NCI-H226 (cell line): ENCODE results near the gene MMP23B.

ENCODE experiments used
- DNase-seq: peaks from one replicate; pipeline ENCODE4 v3.0.0-alpha.2; 2015

MMP23B gene

GRCh38 chr1:1602968-1603506, 28.9 kb upstream of the MMP23B start:
- no peak for DNase-seq

DNA sequence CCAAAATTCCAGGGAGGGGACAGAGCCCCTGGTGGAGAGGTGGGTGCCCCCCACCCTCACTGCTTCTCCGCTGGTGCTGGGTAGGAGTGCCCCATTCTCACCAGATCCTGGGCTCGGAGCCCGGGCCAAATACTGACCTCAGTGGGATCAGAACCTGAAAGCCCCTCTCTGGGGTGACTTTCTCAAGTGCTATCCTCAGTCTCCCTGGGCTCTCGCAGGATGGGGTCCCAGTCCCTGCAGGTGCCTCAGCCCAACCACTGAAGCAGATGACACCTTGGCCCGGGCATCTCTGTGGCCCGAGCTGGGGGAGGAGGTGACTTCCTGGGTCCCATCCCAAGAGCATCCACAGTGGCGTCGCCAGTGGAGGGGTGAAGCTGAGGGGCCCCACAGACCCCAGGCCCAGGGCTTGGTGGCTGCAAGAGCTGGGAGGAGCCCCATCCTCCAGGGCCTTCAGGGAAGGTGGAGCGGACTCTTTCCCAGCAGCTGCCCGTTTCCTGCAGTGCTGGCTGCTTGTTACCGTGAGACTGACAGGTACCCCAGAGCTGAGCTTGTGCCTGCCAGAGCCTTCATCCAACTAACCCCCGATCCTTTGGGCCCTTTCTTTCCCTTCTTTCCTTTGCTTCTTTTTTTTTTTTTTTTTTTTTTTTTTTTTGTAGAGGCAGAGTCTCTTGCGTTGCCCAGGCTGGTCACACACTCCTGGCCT, 28.2 kb upstream of the MMP23B start:
- DNase-seq, result no peak

- DNase-seq, result no peak
These were observed 27.5 kb upstream of the MMP23B start for GRCh38 chr1:1604374-1605033.

DNA sequence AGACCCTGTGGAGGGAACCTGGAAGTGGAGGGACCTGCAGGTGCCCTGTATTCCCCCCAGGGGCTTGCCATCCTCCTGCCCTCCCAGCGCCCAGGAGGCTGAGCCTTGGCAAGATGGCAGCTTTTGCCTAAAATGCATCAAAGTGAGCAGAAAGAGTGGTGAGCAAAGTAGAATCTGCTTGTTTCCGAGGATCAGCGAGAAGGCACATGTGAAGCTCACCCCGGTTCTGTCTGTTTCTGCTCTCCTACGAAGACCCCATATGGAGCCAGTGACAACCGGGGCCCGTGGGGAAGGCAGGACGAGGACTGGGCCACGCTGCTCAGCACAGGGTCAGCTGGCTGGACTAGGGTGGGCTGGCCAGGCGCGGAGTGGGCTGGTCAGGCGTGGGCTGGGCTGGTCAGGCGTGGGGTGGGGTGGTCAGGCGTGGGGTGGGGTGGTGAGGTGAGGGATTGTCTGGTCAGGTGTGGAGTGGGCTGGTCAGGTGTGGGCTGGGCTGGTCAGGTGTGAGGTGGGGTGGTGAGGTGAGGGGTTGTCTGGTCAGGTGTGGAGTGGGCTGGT, 26.9 kb upstream of the MMP23B start:
- no peak for DNase-seq

GRCh38 chr1:1605724-1606123, 26.2 kb upstream of the MMP23B start:
- no peak for DNase-seq

DNA sequence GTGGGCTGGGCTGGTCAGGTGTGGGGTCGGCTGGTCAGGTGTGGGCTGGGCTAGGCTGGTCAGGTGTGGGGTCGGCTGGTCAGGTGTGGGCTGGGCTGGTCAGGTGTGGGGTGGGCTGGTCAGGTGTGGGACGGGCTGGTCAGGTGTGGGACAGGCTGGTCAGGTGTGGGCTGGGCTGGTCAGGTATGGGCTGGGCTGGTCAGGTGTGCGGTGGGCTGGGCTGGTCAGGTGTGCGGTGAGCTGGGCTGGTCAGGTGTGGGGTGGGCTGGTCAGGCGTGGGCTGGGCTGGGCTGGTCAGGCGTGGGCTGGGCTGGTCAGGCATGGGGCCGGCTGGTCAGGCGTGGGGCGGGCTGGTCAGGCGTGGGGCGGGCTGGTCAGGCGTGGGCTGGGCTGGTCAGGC, 25.7 kb upstream of the MMP23B start:
- no peak for DNase-seq

DNA sequence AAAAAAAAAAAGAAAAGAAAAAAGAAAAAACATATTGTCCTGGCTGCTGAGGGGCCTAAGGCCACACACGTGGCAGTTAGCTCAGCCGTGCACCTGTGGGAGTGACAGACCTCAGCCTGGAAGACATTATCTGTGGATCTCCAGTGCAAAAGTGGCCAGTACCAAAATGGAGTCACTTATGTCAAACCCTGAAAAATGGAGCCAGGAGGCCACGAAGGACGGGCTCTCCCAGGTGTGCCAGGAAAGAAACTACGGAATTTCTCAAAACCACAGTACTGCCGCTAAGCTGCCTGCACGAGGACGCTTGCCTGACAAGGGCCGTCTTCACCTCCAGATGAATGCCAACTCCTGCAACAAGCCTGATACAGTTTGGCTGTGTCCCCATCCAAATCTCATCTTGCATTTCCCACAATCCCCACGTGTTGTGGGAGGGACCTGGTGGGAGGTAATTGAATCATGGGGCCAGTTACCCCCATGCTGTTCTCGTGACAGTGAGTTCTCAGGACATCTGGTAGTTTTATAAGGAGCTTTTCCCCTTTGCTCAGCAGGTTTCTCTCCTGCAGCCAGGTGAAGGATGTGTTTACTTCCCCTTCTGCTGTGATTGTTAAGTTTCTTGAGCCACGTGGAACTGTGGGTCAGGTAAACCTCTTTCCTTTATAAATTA, 22.0 kb upstream of the MMP23B start:
- DNase-seq, result no peak

DNA sequence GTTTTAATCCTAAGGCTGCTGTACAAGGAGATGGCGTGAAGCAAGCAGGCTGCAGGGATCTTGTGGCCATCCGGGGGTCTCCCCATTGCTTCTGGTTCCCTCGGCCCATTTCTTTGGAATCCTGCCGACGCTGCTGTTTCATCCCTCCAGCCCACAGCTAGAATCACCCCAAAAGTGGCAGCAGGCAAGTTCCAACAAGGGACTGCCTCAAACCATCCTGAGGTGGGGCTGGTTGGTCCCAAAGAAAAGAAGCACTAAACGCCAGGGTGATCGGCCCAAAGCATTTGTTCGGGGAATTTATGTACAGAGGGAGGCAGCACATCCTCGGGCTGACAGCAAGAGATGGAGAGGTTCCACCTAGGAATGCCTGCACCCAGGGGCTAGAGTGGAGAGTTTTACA, 21.2 kb upstream of the MMP23B start:
- no peak for DNase-seq

DNA sequence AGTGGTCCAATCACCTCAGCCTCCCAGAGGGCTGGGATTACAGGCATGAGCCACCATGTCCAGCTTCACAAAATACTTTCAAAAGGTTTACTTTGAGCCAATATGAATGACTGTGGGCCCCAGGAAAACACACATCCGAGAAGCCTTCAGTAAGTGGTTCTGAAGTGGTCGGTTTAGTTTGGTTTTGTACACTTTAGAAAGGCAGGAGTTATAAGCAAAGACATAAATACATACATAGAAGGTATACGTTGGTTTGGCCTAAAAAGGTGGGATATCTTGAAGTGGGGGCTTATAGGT, 19.9 kb upstream of the MMP23B start:
- DNase-seq, result no peak

GRCh38 chr1:1613509-1614082, 18.4 kb upstream of the MMP23B start:
- no peak for DNase-seq

DNA sequence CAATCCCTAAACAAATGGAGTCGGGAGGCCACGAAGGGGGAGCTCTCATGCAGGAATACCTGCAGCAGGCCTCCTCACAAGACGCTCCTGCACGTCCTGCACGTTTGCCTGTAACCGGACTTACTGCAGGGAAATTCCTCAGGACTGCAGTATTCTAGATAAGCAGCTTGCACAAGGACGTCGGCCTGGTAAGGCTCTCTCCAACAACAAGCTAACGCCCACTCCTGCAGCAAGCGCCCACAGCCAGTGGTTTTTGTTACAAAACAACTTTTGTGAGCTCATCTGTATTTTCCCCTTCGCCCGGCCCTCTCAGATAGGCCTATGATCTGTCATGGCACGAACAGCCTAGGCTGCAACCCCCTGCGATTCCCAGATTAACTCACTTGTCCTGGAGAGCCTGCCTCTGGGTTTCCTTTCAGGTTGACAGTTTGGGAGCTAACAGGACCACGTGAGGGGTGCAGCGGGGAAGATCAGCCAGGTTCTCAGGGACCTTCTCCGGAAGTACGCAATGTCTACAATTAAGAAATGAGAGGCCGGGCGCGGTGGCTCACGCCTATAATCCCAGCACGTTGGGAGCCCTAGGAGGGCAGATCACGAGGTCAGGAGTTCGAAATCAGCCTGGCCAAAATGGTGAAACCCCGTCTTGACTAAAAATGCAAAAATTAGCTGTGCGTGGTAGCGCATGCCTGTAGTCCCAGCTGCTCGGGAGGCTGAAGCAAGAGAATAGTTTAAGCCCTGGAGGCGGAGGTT, 17.6 kb upstream of the MMP23B start:
- DNase-seq, result peak; percentile 75

DNA sequence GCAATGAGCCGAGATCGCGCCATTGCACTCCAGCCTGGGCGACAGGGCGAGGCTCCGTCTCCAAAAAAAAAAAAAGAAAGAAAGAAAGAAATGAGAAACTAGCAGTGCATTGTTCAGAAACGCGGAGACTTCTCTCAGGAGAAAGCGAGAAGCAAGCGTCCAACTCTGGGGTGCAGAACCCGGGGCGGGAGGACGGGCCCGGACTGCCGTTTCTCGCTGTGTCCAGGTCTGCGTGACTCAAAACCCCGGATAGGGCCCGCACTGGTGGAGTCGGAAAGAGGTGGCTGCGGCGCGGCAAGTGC, 17.1 kb upstream of the MMP23B start:
- no peak for DNase-seq

DNA sequence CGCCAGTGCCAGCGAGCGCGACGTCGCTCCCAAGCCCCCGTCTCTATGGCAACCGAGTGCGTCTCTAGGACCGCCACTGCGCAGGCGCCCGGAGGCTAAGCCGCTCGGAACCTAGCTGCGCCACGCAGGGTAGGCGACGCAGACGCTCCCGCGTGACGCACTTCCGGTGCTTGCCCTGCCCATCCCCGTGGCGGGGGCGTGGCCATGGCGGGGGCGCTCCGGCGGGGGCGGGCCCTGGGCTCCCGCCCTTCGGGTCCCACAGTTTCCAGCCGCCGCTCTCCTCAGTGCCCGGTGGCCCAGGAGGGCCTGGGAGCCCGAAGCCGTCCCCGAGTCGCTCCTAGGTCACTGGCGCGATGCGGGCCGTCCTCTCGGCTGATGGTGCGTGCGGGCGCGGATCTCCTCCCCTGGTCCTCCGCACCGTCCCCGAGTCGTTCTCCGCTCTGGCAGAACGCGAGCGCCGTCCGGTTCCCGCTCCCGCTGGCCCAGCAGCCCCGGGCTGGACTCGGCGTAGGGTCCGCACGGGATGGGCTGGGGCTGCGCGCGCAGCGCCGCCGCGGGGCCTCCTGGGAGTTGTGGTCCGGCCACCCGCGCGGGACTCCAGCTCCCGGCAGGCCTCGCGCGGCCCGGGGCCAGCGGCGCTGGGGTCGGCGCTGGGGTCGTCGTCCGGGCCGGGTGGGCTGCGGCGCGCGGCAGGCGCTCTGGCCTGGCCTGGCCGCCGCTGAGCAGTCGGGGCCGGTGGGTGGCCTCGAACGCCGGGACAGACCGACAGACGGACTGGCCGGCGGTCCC, 16.5 kb upstream of the MMP23B start, which contains the start of gene MIB2:
MIB2 (plus strand) TSS at position 245 of the 789 bp plus-strand sequence. CDS start 7,953 bp downstream, outside the sequence.
- DNase-seq, result peak; percentile 91

- DNase-seq, result no peak
These were observed 15.8 kb upstream of the MMP23B start for GRCh38 chr1:1616045-1616790.

DNA sequence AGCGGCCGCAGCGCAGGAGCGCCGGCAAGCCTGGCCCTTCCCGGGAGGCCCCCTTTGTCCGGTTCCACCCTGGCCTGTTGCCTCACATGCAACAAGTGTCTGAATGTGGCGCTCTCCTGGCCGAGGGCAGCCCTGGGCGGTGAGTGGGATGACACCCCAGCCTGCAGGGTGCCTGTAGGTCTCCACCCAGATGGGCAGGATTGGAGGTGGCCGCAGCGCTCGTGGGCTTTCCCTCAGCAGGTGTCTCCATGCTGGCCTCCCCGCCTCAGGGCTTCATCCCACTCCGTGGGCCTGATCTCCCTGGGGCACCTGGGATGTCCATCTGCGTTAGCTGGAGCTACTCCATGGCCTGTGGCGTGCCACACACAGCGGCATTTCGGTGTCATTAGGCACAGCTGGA, 15.1 kb upstream of the MMP23B start:
- DNase-seq, result no peak

GRCh38 chr1:1617516-1617915, 14.5 kb upstream of the MMP23B start:
- DNase-seq, result no peak

DNA sequence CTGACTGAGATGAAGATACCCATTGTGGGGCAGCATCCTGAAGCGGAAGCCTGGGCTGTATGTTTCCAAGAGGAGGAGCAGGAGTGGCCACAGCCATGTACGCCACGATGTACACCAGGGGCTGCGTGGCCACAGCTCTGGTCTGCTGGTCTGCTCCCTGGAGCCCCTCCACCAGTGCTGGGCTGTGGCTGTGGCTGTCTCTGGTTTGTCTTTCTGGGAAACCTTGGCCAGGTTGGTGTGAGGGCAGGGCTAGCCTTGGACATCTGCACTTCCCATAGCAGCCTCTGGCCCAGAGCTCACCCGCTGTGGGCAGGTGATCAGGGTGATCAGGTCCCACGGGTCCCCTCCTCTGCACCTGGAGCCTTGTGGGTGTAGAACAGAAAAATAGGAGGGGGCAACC, 14.0 kb upstream of the MMP23B start:
- DNase-seq, result no peak

- no peak for DNase-seq
These were observed 13.4 kb upstream of the MMP23B start for GRCh38 chr1:1618396-1619068.

- DNase-seq, result no peak
These were observed 12.0 kb upstream of the MMP23B start for GRCh38 chr1:1619917-1620361.

- no peak for DNase-seq
These were observed 11.4 kb upstream of the MMP23B start for GRCh38 chr1:1620433-1621139.
